LHCN-M2 (cell line): ENCODE data around the gene RAD23A. TPM values are rescaled to one million over a fixed set of nuclear protein-coding genes. Genes with fewer than 3 reads are reported as not detected.

ENCODE experiments used
- DNase-seq: peaks from one replicate; pipeline ENCODE4 v3.0.0-alpha.2; 2012; ENCODE audit warnings: low read depth
- total RNA-seq: library from RNA; depleted of rRNA; stranded (reverse); fragments of >200 nt; gene quantifications from 2 replicates; pipeline ENCODE4 v1.2.3, GENCODE V29; 2014

RAD23A gene
- total RNA-seq, 1 experiment from 2014 or later, result 158 TPM

- peak; percentile 23 for DNase-seq
These were observed 38.5 kb downstream of the RAD23A start for GRCh38 chr19:12984143-12984627.

GRCh38 chr19:12984683-12985048, 39.0 kb downstream of the RAD23A start:
- DNase-seq, result peak; percentile 20

GRCh38 chr19:12985049-12985776, 39.6 kb downstream of the RAD23A start:
- DNase-seq, result peak; percentile 88

GRCh38 chr19:12986726-12987125, 41.1 kb downstream of the RAD23A start:
- DNase-seq, result no peak

GRCh38 chr19:12987190-12987589, 41.5 kb downstream of the RAD23A start:
- no peak for DNase-seq

- DNase-seq, result no peak
These were observed 42.1 kb downstream of the RAD23A start for GRCh38 chr19:12987781-12988180.

GRCh38 chr19:12990431-12990830, 44.8 kb downstream of the RAD23A start:
- DNase-seq, result no peak

GRCh38 chr19:12990853-12991252, 45.2 kb downstream of the RAD23A start:
- no peak for DNase-seq

GRCh38 chr19:12991296-12991695, 45.6 kb downstream of the RAD23A start:
- no peak for DNase-seq

- DNase-seq, result no peak
These were observed 47.1 kb downstream of the RAD23A start for GRCh38 chr19:12992729-12993128.

- DNase-seq, result no peak
These were observed 47.9 kb downstream of the RAD23A start for GRCh38 chr19:12993562-12993961.

GRCh38 chr19:12994701-12995595, 49.3 kb downstream of the RAD23A start, which contains the start of gene NFIX:
Gene NFIX (plus strand): TSS chr19:12995475. CDS start chr19:12995838, 363 bp downstream.
- peak; percentile 59 for DNase-seq

- DNase-seq, result peak; percentile 38
These were observed 50.1 kb downstream of the RAD23A start for GRCh38 chr19:12995596-12996405.

- DNase-seq, result peak; percentile 40
These were observed 50.9 kb downstream of the RAD23A start for GRCh38 chr19:12996406-12997094.

- no peak for DNase-seq
These were observed 51.7 kb downstream of the RAD23A start for GRCh38 chr19:12997179-12997966.

GRCh38 chr19:12997967-12998940, 52.6 kb downstream of the RAD23A start:
- DNase-seq, result no peak

GRCh38 chr19:13001166-13001501, 55.5 kb downstream of the RAD23A start:
- no peak for DNase-seq

- DNase-seq, result no peak
These were observed 56.0 kb downstream of the RAD23A start for GRCh38 chr19:13001502-13002165.
